Measurements from ENCODE around the gene TIPARP. TPM values are rescaled to one million over a fixed set of nuclear protein-coding genes. Genes with fewer than 3 reads are reported as not detected.

TIPARP gene
- total and polyA plus RNA-seq, 5 donors from 2014 or later: 11.5 to 120 (median 22.5) TPM

GRCh38 chr3:156680243-156680914 is 6.0 kb downstream of the TIPARP start:
- Mint-ChIP-seq H3K36me3 (peaks cover 24% of the 10 kb centered on the region), H3K4me3 (peak overlapping the region; percentile 28 to 65 (median 56)), H3K27me3 (no peaks in the 10 kb centered on the region), H3K9me3 (no peaks in the 10 kb centered on the region), H3K4me1 (peaks cover 51 to 89% (median 77%) of the 10 kb centered on the region in 4 donors), H3K27ac (peak overlapping the region in 1 of 3 donors; percentile 64)
- peaks cover 84% of the 10 kb centered on the region for H3K4me1 ChIP-seq (ENCODE audit: control insufficient read depth, insufficient read depth, low read length, poor library complexity, severe bottlenecking)
- peak overlapping the region; percentile 96 for H3K4me3 ChIP-seq (ENCODE audit: low read depth, low read length)
- no peak for ATAC-seq (ENCODE audit: low read depth in 2 of 2)
- DNase-seq: no peak
- peaks cover 36% of the 10 kb centered on the region for H3K36me3 ChIP-seq (ENCODE audit: control insufficient read depth, insufficient read depth, low read length)
- no peaks in the 10 kb centered on the region for H3K9me3 ChIP-seq (ENCODE audit: control insufficient read depth in 2 of 2, low read length in 2 of 2)
- H3K27ac ChIP-seq (ENCODE audit: insufficient read depth, low read length, poor library complexity, severe bottlenecking): no peak overlapping the region
- H3K27me3 ChIP-seq (ENCODE audit: control insufficient read depth, insufficient read depth, low read length): no peaks in the 10 kb centered on the region

GRCh38 chr3:156681002-156681401 is 6.6 kb downstream of the TIPARP start:
- Histone ChIP-seq H3K4me3 (ENCODE audit: low read depth, low read length) (peak overlapping the region; percentile 64), H3K36me3 (ENCODE audit: control insufficient read depth, insufficient read depth, low read length) (peaks cover 36% of the 10 kb centered on the region), H3K4me1 (ENCODE audit: control insufficient read depth, insufficient read depth, low read length, poor library complexity, severe bottlenecking) (peaks cover 87% of the 10 kb centered on the region), H3K9me3 (ENCODE audit: control insufficient read depth in 2 of 2, low read length in 2 of 2) (no peaks in the 10 kb centered on the region), H3K27ac (ENCODE audit: insufficient read depth, low read length, poor library complexity, severe bottlenecking) (no peak overlapping the region), H3K27me3 (ENCODE audit: control insufficient read depth, insufficient read depth, low read length) (no peaks in the 10 kb centered on the region)
- peaks cover 24% of the 10 kb centered on the region for H3K36me3 Mint-ChIP-seq
- H3K27ac Mint-ChIP-seq: peak overlapping the region in 1 of 3 donors; percentile 64
- DNase-seq: no peak
- peak overlapping the region; percentile 25 to 65 (median 56) for H3K4me3 Mint-ChIP-seq
- H3K27me3 Mint-ChIP-seq: no peaks in the 10 kb centered on the region
- H3K4me1 Mint-ChIP-seq: peaks cover 57 to 92% (median 81%) of the 10 kb centered on the region in 4 donors
- no peak for ATAC-seq (ENCODE audit: low read depth in 2 of 2)
- H3K9me3 Mint-ChIP-seq: no peaks in the 10 kb centered on the region

- peaks cover 35% of the 10 kb centered on the region for H3K36me3 ChIP-seq (ENCODE audit: control insufficient read depth, insufficient read depth, low read length)
- H3K4me3 Mint-ChIP-seq: peak overlapping the region in 3 of 4 donors; percentile 2 to 86 (median 33)
- no peak for ATAC-seq (ENCODE audit: low read depth in 2 of 2)
- H3K27me3 ChIP-seq (ENCODE audit: control insufficient read depth, insufficient read depth, low read length): no peaks in the 10 kb centered on the region
- H3K4me1 Mint-ChIP-seq: peaks cover 53 to 88% (median 78%) of the 10 kb centered on the region in 4 donors
- H3K9me3 Mint-ChIP-seq: no peaks in the 10 kb centered on the region
- H3K27ac Mint-ChIP-seq: no peak overlapping the region
- peaks cover 24% of the 10 kb centered on the region for H3K36me3 Mint-ChIP-seq
- H3K27me3 Mint-ChIP-seq: no peaks in the 10 kb centered on the region
- DNase-seq: no peak
- H3K4me3 ChIP-seq (ENCODE audit: low read depth, low read length): peak overlapping the region; percentile 64
- H3K9me3 ChIP-seq (ENCODE audit: control insufficient read depth in 2 of 2, low read length in 2 of 2): no peaks in the 10 kb centered on the region
- peaks cover 81% of the 10 kb centered on the region for H3K4me1 ChIP-seq (ENCODE audit: control insufficient read depth, insufficient read depth, low read length, poor library complexity, severe bottlenecking)
- no peak overlapping the region for H3K27ac ChIP-seq (ENCODE audit: insufficient read depth, low read length, poor library complexity, severe bottlenecking)
These were observed 8.1 kb downstream of the TIPARP start for GRCh38 chr3:156682501-156682900.

GRCh38 chr3:156682963-156683362 is 8.6 kb downstream of the TIPARP start:
- Histone ChIP-seq H3K4me1 (ENCODE audit: control insufficient read depth, insufficient read depth, low read length, poor library complexity, severe bottlenecking) (peaks cover 79% of the 10 kb centered on the region), H3K9me3 (ENCODE audit: control insufficient read depth in 2 of 2, low read length in 2 of 2) (no peaks in the 10 kb centered on the region), H3K4me3 (ENCODE audit: low read depth, low read length) (no peak overlapping the region), H3K36me3 (ENCODE audit: control insufficient read depth, insufficient read depth, low read length) (peaks cover 33% of the 10 kb centered on the region), H3K27ac (ENCODE audit: insufficient read depth, low read length, poor library complexity, severe bottlenecking) (no peak overlapping the region), H3K27me3 (ENCODE audit: control insufficient read depth, insufficient read depth, low read length) (no peaks in the 10 kb centered on the region)
- DNase-seq: no peak
- Mint-ChIP-seq H3K36me3 (peaks cover 20% of the 10 kb centered on the region), H3K27ac (no peak overlapping the region), H3K4me3 (peak overlapping the region in 3 of 4 donors; percentile 2 to 47 (median 33)), H3K9me3 (no peaks in the 10 kb centered on the region), H3K4me1 (peaks cover 50 to 88% (median 78%) of the 10 kb centered on the region in 4 donors), H3K27me3 (peaks cover 4% of the 10 kb centered on the region)
- no peak for ATAC-seq (ENCODE audit: low read depth in 2 of 2)

GRCh38 chr3:156685198-156685597 is 10.8 kb downstream of the TIPARP start:
- Mint-ChIP-seq H3K9me3 (no peaks in the 10 kb centered on the region), H3K27me3 (peaks cover 4% of the 10 kb centered on the region), H3K4me3 (peak overlapping the region in 3 of 4 donors; percentile 26 to 72 (median 56)), H3K27ac (no peak overlapping the region), H3K4me1 (peaks cover 53 to 90% (median 75%) of the 10 kb centered on the region in 4 donors), H3K36me3 (peaks cover 19% of the 10 kb centered on the region)
- no peaks in the 10 kb centered on the region for H3K9me3 ChIP-seq (ENCODE audit: control insufficient read depth in 2 of 2, low read length in 2 of 2)
- peaks cover 80% of the 10 kb centered on the region for H3K4me1 ChIP-seq (ENCODE audit: control insufficient read depth, insufficient read depth, low read length, poor library complexity, severe bottlenecking)
- H3K27me3 ChIP-seq (ENCODE audit: control insufficient read depth, insufficient read depth, low read length): no peaks in the 10 kb centered on the region
- H3K4me3 ChIP-seq (ENCODE audit: low read depth, low read length): peak overlapping the region; percentile 51
- DNase-seq: no peak
- no peak for ATAC-seq (ENCODE audit: low read depth in 2 of 2)
- peak overlapping the region; percentile 43 for H3K27ac ChIP-seq (ENCODE audit: insufficient read depth, low read length, poor library complexity, severe bottlenecking)
- peaks cover 21% of the 10 kb centered on the region for H3K36me3 ChIP-seq (ENCODE audit: control insufficient read depth, insufficient read depth, low read length)

- H3K4me3 Mint-ChIP-seq: peak overlapping the region in 3 of 4 donors; percentile 26 to 72 (median 56)
These were observed 11.4 kb downstream of the TIPARP start for GRCh38 chr3:156685752-156686151.

GRCh38 chr3:156687023-156687422 is 12.6 kb downstream of the TIPARP start:
- H3K36me3 ChIP-seq (ENCODE audit: control insufficient read depth, insufficient read depth, low read length): peaks cover 8% of the 10 kb centered on the region
- Mint-ChIP-seq H3K9me3 (no peaks in the 10 kb centered on the region), H3K27me3 (peaks cover 4% of the 10 kb centered on the region), H3K36me3 (peaks cover 15% of the 10 kb centered on the region), H3K4me3 (peak overlapping the region in 3 of 4 donors; percentile 12 to 23 (median 16)), H3K4me1 (peaks cover 53 to 91% (median 75%) of the 10 kb centered on the region in 4 donors), H3K27ac (no peak overlapping the region)
- H3K27ac ChIP-seq (ENCODE audit: insufficient read depth, low read length, poor library complexity, severe bottlenecking): no peak overlapping the region
- H3K4me3 ChIP-seq (ENCODE audit: low read depth, low read length): peak overlapping the region; percentile 35
- ATAC-seq (ENCODE audit: low read depth in 2 of 2) (peak; percentile 62 to 69), DNase-seq (peak in 1 of 3 donors; percentile 56)
- H3K9me3 ChIP-seq (ENCODE audit: control insufficient read depth in 2 of 2, low read length in 2 of 2): no peaks in the 10 kb centered on the region
- peaks cover 75% of the 10 kb centered on the region for H3K4me1 ChIP-seq (ENCODE audit: control insufficient read depth, insufficient read depth, low read length, poor library complexity, severe bottlenecking)
- no peaks in the 10 kb centered on the region for H3K27me3 ChIP-seq (ENCODE audit: control insufficient read depth, insufficient read depth, low read length)

More at GRCh38 chr3:156685752-156686151, 11.4 kb downstream of the TIPARP start:
- no peaks in the 10 kb centered on the region for H3K9me3 ChIP-seq (ENCODE audit: control insufficient read depth in 2 of 2, low read length in 2 of 2)
- ATAC-seq (ENCODE audit: low read depth in 2 of 2): peak; percentile 41 to 63
- H3K27ac Mint-ChIP-seq: no peak overlapping the region
- peaks cover 80% of the 10 kb centered on the region for H3K4me1 ChIP-seq (ENCODE audit: control insufficient read depth, insufficient read depth, low read length, poor library complexity, severe bottlenecking)
- no peaks in the 10 kb centered on the region for H3K27me3 ChIP-seq (ENCODE audit: control insufficient read depth, insufficient read depth, low read length)
- peaks cover 52 to 90% (median 75%) of the 10 kb centered on the region in 4 donors for H3K4me1 Mint-ChIP-seq
- H3K36me3 ChIP-seq (ENCODE audit: control insufficient read depth, insufficient read depth, low read length): peaks cover 17% of the 10 kb centered on the region
- H3K36me3 Mint-ChIP-seq: peaks cover 15% of the 10 kb centered on the region
- H3K4me3 ChIP-seq (ENCODE audit: low read depth, low read length): peak overlapping the region; percentile 51
- H3K27ac ChIP-seq (ENCODE audit: insufficient read depth, low read length, poor library complexity, severe bottlenecking): peak overlapping the region; percentile 43
- no peaks in the 10 kb centered on the region for H3K9me3 Mint-ChIP-seq
- peak in 1 of 3 donors; percentile 57 for DNase-seq
- H3K27me3 Mint-ChIP-seq: peaks cover 4% of the 10 kb centered on the region

Data from CD4-positive, CD25-positive, alpha-beta regulatory T cell (primary cell).